GM23338 (cell line): ENCODE measurements around the gene TCF12.

ENCODE experiments used
- POLR2AphosphoS5 ChIP-seq: IDR thresholded peaks from 2 replicates; pipeline ENCODE4 v1.6.1; 2016; ENCODE audit warnings: antibody characterized with exemption, low read depth
- TF ChIP-seq, protein P1 (sequence below), 2 experiments: fragments of 200-600 bp in 1 of 2; sonication (generic) in 1 of 2; conservative IDR thresholded peaks; 2 replicates each; pipeline versions ENCODE4 v1.5.1 to v1.6.1; 2016 to 2017; ENCODE audit warnings: antibody characterized with exemption in 2 of 2, low read depth in 2 of 2, mild to moderate bottlenecking in 2 of 2, moderate library complexity in 1 of 2

DNA sequence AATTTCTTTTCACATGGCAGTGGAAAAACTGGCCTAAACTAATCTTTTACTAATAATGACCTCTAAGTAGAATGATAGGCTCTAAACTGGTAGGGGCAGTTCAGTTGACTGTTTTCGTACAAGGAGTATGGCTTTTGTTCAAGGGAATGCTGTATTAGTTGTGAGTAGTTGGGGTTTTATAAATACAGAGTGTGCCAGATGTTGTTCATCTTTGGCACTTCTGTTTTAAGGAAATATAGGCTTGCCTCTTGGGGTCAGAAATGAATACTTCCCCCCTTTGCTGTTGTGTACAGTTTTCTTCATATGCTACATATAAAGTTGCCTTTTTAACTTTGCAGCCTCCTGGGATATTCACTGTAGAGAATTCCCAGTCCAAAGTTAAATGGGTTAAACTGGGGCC is 276.9 kb downstream of the TCF12 start:
- TF ChIP-seq POLR2AphosphoS5 = no peak
- TF ChIP-seq, protein P1, sequence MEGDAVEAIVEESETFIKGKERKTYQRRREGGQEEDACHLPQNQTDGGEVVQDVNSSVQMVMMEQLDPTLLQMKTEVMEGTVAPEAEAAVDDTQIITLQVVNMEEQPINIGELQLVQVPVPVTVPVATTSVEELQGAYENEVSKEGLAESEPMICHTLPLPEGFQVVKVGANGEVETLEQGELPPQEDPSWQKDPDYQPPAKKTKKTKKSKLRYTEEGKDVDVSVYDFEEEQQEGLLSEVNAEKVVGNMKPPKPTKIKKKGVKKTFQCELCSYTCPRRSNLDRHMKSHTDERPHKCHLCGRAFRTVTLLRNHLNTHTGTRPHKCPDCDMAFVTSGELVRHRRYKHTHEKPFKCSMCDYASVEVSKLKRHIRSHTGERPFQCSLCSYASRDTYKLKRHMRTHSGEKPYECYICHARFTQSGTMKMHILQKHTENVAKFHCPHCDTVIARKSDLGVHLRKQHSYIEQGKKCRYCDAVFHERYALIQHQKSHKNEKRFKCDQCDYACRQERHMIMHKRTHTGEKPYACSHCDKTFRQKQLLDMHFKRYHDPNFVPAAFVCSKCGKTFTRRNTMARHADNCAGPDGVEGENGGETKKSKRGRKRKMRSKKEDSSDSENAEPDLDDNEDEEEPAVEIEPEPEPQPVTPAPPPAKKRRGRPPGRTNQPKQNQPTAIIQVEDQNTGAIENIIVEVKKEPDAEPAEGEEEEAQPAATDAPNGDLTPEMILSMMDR (conservative IDR thresholded peaks at IDR 0.05; ENCODE audit: low read depth in 2 of 2) = no peak
